ENCODE results near the gene HIPK2.

HIPK2 gene

GRCh38 chr7:139693651-139694388 is 84.0 kb downstream of the HIPK2 start:
- H3K36me3 Mint-ChIP-seq (ENCODE audit: low read depth): peaks cover 27% of the 10 kb centered on the region
- H3K27me3 Mint-ChIP-seq: no peaks in the 10 kb centered on the region
- H3K9me3 Mint-ChIP-seq: no peaks in the 10 kb centered on the region
- intact Hi-C loops (cut with micrococcal nuclease): no loop called here
- peaks cover 43% of the 10 kb centered on the region for H3K4me1 Mint-ChIP-seq (ENCODE audit: low read depth)
- no peak overlapping the region for H3K27ac Mint-ChIP-seq
- no peak overlapping the region for H3K4me3 Mint-ChIP-seq

GRCh38 chr7:139692723-139693122 is 85.1 kb downstream of the HIPK2 start:
- Mint-ChIP-seq H3K27ac (no peak overlapping the region), H3K4me1 (ENCODE audit: low read depth) (peaks cover 48% of the 10 kb centered on the region), H3K27me3 (no peaks in the 10 kb centered on the region), H3K9me3 (no peaks in the 10 kb centered on the region), H3K4me3 (no peak overlapping the region), H3K36me3 (ENCODE audit: low read depth) (peaks cover 38% of the 10 kb centered on the region)
- intact Hi-C loops (cut with micrococcal nuclease): no loop called here

- H3K27me3 Mint-ChIP-seq: no peaks in the 10 kb centered on the region
- intact Hi-C loops (cut with micrococcal nuclease): no loop called here
- no peak overlapping the region for H3K4me3 Mint-ChIP-seq
- H3K9me3 Mint-ChIP-seq: peaks cover 7% of the 10 kb centered on the region
- H3K4me1 Mint-ChIP-seq (ENCODE audit: low read depth): peaks cover 39% of the 10 kb centered on the region
- no peak overlapping the region for H3K27ac Mint-ChIP-seq
- H3K36me3 Mint-ChIP-seq (ENCODE audit: low read depth): peaks cover 44% of the 10 kb centered on the region
These were observed 86.5 kb downstream of the HIPK2 start for GRCh38 chr7:139691253-139691781.

GRCh38 chr7:139687980-139688632 is 89.7 kb downstream of the HIPK2 start:
- H3K4me1 Mint-ChIP-seq (ENCODE audit: low read depth): peaks cover 28% of the 10 kb centered on the region

GRCh38 chr7:139687211-139687954 is 90.4 kb downstream of the HIPK2 start:
- intact Hi-C loops (cut with micrococcal nuclease): no loop called here
- peaks cover 46% of the 10 kb centered on the region for H3K36me3 Mint-ChIP-seq (ENCODE audit: low read depth)
- no peaks in the 10 kb centered on the region for H3K27me3 Mint-ChIP-seq
- H3K27ac Mint-ChIP-seq: no peak overlapping the region
- H3K4me1 Mint-ChIP-seq (ENCODE audit: low read depth): peaks cover 30% of the 10 kb centered on the region
- H3K9me3 Mint-ChIP-seq: peaks cover 16% of the 10 kb centered on the region
- no peak overlapping the region for H3K4me3 Mint-ChIP-seq

More at GRCh38 chr7:139687980-139688632, 89.7 kb downstream of the HIPK2 start:
- Mint-ChIP-seq H3K27me3 (no peaks in the 10 kb centered on the region), H3K9me3 (peaks cover 16% of the 10 kb centered on the region), H3K4me3 (no peak overlapping the region), H3K27ac (no peak overlapping the region), H3K36me3 (ENCODE audit: low read depth) (peaks cover 46% of the 10 kb centered on the region)
- intact Hi-C loops (cut with micrococcal nuclease): no loop called here

GRCh38 chr7:139683137-139683921 is 94.5 kb downstream of the HIPK2 start:
- Mint-ChIP-seq H3K27me3 (no peaks in the 10 kb centered on the region), H3K27ac (peak overlapping the region; percentile 42), H3K36me3 (ENCODE audit: low read depth) (peaks cover 20% of the 10 kb centered on the region), H3K4me1 (ENCODE audit: low read depth) (peaks cover 54% of the 10 kb centered on the region), H3K4me3 (no peak overlapping the region), H3K9me3 (peaks cover 16% of the 10 kb centered on the region)
- intact Hi-C loops (cut with micrococcal nuclease): no loop called here

GRCh38 chr7:139682136-139683013 is 95.4 kb downstream of the HIPK2 start:
- intact Hi-C loops (cut with micrococcal nuclease): no loop called here
- H3K4me1 Mint-ChIP-seq (ENCODE audit: low read depth): peaks cover 47% of the 10 kb centered on the region
- no peak overlapping the region for H3K4me3 Mint-ChIP-seq
- H3K36me3 Mint-ChIP-seq (ENCODE audit: low read depth): peaks cover 14% of the 10 kb centered on the region
- H3K27ac Mint-ChIP-seq: peak overlapping the region; percentile 42
- H3K27me3 Mint-ChIP-seq: no peaks in the 10 kb centered on the region
- H3K9me3 Mint-ChIP-seq: peaks cover 16% of the 10 kb centered on the region

GRCh38 chr7:139681812-139682135 is 96.0 kb downstream of the HIPK2 start:
- Mint-ChIP-seq H3K27me3 (no peaks in the 10 kb centered on the region), H3K4me3 (no peak overlapping the region), H3K36me3 (ENCODE audit: low read depth) (peaks cover 12% of the 10 kb centered on the region), H3K27ac (peak overlapping the region; percentile 42), H3K9me3 (peaks cover 13% of the 10 kb centered on the region), H3K4me1 (ENCODE audit: low read depth) (peaks cover 47% of the 10 kb centered on the region)
- intact Hi-C loops (cut with micrococcal nuclease): no loop called here

GRCh38 chr7:139681463-139681755 is 96.4 kb downstream of the HIPK2 start:
- Mint-ChIP-seq H3K36me3 (ENCODE audit: low read depth) (peaks cover 9% of the 10 kb centered on the region), H3K4me1 (ENCODE audit: low read depth) (peaks cover 47% of the 10 kb centered on the region)

GRCh38 chr7:139680676-139681462 is 96.9 kb downstream of the HIPK2 start:
- no peaks in the 10 kb centered on the region for H3K27me3 Mint-ChIP-seq
- no peak overlapping the region for H3K4me3 Mint-ChIP-seq
- H3K4me1 Mint-ChIP-seq (ENCODE audit: low read depth): peaks cover 53% of the 10 kb centered on the region
- peak overlapping the region; percentile 42 for H3K27ac Mint-ChIP-seq
- intact Hi-C loops (cut with micrococcal nuclease): no loop called here
- peaks cover 4% of the 10 kb centered on the region for H3K9me3 Mint-ChIP-seq
- peaks cover 3% of the 10 kb centered on the region for H3K36me3 Mint-ChIP-seq (ENCODE audit: low read depth)

More at GRCh38 chr7:139681463-139681755, 96.4 kb downstream of the HIPK2 start:
- intact Hi-C loops (cut with micrococcal nuclease): no loop called here
- Mint-ChIP-seq H3K27me3 (no peaks in the 10 kb centered on the region), H3K27ac (peak overlapping the region; percentile 42), H3K9me3 (peaks cover 10% of the 10 kb centered on the region), H3K4me3 (no peak overlapping the region)

GRCh38 chr7:139679731-139680594 is 97.8 kb downstream of the HIPK2 start:
- intact Hi-C loops (cut with micrococcal nuclease): no loop called here
- H3K9me3 Mint-ChIP-seq: no peaks in the 10 kb centered on the region
- no peaks in the 10 kb centered on the region for H3K36me3 Mint-ChIP-seq (ENCODE audit: low read depth)
- H3K4me3 Mint-ChIP-seq: no peak overlapping the region
- peaks cover 62% of the 10 kb centered on the region for H3K4me1 Mint-ChIP-seq (ENCODE audit: low read depth)
- H3K27ac Mint-ChIP-seq: peak overlapping the region; percentile 42
- H3K27me3 Mint-ChIP-seq: no peaks in the 10 kb centered on the region

GRCh38 chr7:139676390-139676789 is 101.4 kb downstream of the HIPK2 start:
- intact Hi-C loops (cut with micrococcal nuclease): no loop called here
- H3K27me3 Mint-ChIP-seq: no peaks in the 10 kb centered on the region
- no peak overlapping the region for H3K4me3 Mint-ChIP-seq
- peaks cover 42% of the 10 kb centered on the region for H3K4me1 Mint-ChIP-seq (ENCODE audit: low read depth)
- no peak overlapping the region for H3K27ac Mint-ChIP-seq
- H3K36me3 Mint-ChIP-seq (ENCODE audit: low read depth): no peaks in the 10 kb centered on the region
- H3K9me3 Mint-ChIP-seq: no peaks in the 10 kb centered on the region
